Cardiac fibroblast (primary cell): Measurements from ENCODE around the gene CAD.
"Not testable (repeated sequence)": the region's sequence is repeated elsewhere in the genome, so short reads cannot be mapped to it uniquely, and the experiment has no call there.

Source experiments
- DNase-seq, 2 donors: peaks; one replicate each; pipeline versions ENCODE4 v3.0.0 to v3.0.0-alpha.2; 2010; ENCODE audit warnings: low read depth in 2 of 2
- H3K4me3 ChIP-seq, 2 donors: replicated peaks in 1 of 2; 1 replicate in 1 of 2; 2 replicates in 1 of 2; pipeline ENCODE4 v1.5.1; 2011; ENCODE audit warnings: low read depth in 2 of 2, low read length in 2 of 2, mild to moderate bottlenecking in 2 of 2, moderate library complexity in 1 of 2
- CTCF ChIP-seq: IDR thresholded peaks from one replicate; pipeline ENCODE4 v1.5.1; 2011; ENCODE audit warnings: low read depth, mild to moderate bottlenecking, low read length, inconsistent platforms

CAD gene

GRCh38 chr2:27261926-27262298, 44.7 kb downstream of the CAD start:
- DNase-seq: no peak
- no peak for TF ChIP-seq CTCF
- no peak overlapping the region for H3K4me3 ChIP-seq

GRCh38 chr2:27262379-27263286, 45.5 kb downstream of the CAD start, which contains the start of gene SLC30A3:
Gene SLC30A3, minus strand, starts transcription at chr2:27263047. Its CDS starts 141 bp downstream, at chr2:27262906.
- peak within 1 kb of the TSS; percentile 36 to 39 for H3K4me3 ChIP-seq
- DNase-seq: peak; percentile 27 to 39
- no peak for TF ChIP-seq CTCF

GRCh38 chr2:27263287-27264252, 46.4 kb downstream of the CAD start:
- peak overlapping the region; percentile 25 to 39 for H3K4me3 ChIP-seq

GRCh38 chr2:27264253-27264752, 47.1 kb downstream of the CAD start:
- DNase-seq: no peak
- TF ChIP-seq CTCF: no peak
- H3K4me3 ChIP-seq: no peak overlapping the region

More at GRCh38 chr2:27263287-27264252, 46.4 kb downstream of the CAD start:
- no peak for TF ChIP-seq CTCF
- no peak for DNase-seq

GRCh38 chr2:27264753-27265535, 47.8 kb downstream of the CAD start:
- peak; percentile 25 for TF ChIP-seq CTCF
- DNase-seq: peak; percentile 36 to 43
- H3K4me3 ChIP-seq: peak overlapping the region; percentile 3 to 30

GRCh38 chr2:27265536-27265870, 48.3 kb downstream of the CAD start:
- no peak for TF ChIP-seq CTCF
- no peak overlapping the region for H3K4me3 ChIP-seq
- no peak for DNase-seq

GRCh38 chr2:27268296-27268695, 51.1 kb downstream of the CAD start:
- DNase-seq, H3K4me3 ChIP-seq: not testable (repeated sequence)
